HG03196 (cell line): ENCODE measurements around the gene CYP2A7.
"Not testable (repeated sequence)": the region's sequence is repeated elsewhere in the genome, so short reads cannot be mapped to it uniquely, and the experiment has no call there.

Experiments
- ATAC-seq: cut with Tn5 transposase; IDR thresholded peaks from one replicate; pipeline ENCODE4 v1.9.1; 2021; ENCODE audit not compliant: unreplicated experiment

The CYP2A7 gene

GRCh38 chr19:40899964-40900363 is 17.9 kb upstream of the CYP2A7 start:
- not testable (repeated sequence) for ATAC-seq

- ATAC-seq = not testable (repeated sequence)
Measured at GRCh38 chr19:40896843-40897789, 15.1 kb upstream of the CYP2A7 start.

DNA sequence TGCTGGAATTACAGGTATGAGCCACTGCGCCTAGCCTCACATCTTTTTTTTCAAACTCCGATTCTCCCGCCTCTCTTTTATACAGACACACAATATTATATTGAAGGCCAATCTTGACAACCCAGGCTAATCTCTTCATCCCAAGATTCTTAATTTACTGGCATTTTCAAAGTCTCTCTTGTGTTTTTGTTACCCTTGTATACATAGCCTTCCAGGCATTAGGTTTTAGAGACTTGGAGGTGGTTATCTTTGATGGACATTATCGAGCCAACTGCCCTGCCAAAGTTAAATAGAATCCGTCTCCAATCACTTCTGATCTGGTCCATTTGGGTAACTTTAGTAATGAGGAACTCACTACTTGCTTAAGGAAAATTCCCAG is 14.4 kb upstream of the CYP2A7 start:
- ATAC-seq = no peak

DNA sequence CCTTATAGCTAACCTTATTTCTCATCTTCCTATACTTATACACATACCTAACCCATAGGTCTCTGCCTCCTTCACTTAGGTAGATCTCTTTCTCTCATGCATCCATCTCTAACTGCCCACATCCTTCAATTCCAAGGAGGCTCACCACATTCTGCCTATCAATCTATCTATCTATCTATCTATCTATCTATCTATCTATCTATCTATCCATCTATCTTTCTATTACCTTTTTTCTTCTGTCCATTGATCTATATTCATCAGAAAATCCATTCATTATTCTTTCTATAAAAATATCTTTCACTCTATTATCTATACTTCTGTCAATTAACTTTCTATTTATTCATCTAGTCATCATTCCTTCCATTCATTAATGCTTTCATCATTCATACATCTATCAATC is 11.1 kb upstream of the CYP2A7 start:
- no peak for ATAC-seq

DNA sequence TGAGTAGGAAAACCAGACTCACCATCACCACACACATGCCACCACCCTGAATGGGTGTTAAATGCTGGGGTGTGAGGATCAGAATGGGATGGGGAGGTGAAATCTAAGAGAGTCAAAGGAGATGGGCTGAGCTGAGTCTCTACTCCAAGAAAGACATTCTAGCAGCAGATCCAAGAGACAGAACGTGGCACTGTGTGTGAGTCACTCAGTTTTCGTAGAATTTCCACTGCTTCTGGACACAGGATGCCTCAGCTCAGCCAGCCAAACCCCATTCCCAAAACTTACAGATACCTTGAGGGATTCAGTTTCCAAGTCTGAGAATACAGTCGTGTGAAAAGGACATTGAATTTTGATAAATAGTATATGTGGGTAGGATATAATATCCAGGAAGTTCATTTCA is 7.3 kb upstream of the CYP2A7 start:
- ATAC-seq = no peak

DNA sequence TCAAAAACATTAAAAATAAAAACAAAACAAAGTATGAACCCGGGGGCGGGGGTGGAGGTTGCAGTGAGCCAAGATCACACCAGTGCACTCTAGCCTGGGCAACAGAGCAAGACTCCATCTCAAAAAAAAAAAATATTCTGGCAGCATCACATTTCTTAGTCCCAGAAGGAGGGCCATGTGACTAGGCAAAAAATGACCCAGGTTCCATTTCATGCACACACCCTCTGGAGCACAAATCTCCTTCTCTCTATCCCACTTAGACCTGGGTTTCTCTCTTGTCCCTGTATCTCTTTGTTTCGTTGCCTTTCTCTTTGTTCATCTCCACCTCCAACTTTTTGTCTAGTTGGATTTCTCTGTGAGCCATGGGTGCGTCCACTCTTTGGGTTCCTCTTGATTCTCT is 6.2 kb upstream of the CYP2A7 start:
- no peak for ATAC-seq

DNA sequence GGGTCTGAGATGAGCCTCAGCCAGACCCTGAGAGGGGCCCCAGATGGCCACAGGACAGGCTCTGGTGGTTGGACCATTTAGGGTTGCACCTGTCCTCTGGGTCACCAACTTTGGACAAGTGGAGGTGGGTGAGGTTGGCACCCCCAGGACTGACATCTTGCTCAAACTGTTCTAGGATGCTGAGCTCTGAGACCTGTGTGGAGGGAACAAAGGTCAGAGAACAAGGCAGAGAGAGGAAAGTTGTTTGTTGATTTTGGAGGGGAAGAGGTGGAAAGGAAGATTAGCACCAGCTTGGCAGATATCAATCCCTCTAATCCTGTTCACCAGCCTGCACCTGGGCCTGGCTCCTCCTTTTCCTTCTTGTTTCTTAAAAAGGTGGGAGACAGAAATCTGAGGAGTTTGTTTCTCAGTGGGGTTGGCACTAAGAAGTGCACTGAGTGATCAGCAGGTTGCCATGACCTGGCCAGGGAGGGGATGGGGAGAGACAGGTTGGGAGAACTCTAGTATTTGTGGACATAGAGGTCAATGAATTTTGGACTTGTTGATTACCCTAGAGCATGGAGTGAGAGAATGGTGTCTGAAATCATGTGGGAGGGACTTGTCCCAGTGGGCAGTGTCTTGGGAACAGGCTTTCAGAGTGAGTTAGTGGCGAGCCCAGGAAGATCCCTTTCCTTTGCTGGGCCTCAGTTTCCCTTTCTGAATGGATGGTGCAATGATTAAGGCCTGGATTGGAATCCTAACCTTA is 2.3 kb upstream of the CYP2A7 start:
- not testable (repeated sequence) for ATAC-seq

- not testable (repeated sequence) for ATAC-seq
Measured at GRCh38 chr19:40879349-40879748, 2.7 kb downstream of the CYP2A7 start.

DNA sequence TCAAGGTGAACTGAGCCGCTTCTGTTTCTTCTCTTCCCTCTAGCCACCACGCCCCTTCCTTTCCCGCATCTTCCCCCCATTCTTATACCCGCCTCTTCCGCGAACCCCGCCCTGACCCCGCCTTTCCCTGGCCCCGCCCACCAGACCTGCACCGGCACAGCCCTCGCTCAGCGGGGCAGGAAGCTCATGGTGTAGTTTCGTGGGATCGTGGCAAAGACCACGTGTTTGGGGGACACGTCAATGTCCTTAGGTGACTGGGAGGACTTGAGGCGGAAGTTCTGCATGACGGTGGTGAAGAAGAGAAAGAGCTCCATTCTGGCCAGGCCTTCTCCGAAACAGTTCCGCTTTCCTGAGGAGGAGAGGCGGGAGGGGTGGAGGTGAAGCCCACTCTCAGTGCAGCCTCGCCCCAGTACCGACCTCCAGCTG is 6.5 kb downstream of the CYP2A7 start:
- ATAC-seq = not testable (repeated sequence)

- not testable (repeated sequence) for ATAC-seq
Measured at GRCh38 chr19:40874874-40875273, 7.2 kb downstream of the CYP2A7 start.

DNA sequence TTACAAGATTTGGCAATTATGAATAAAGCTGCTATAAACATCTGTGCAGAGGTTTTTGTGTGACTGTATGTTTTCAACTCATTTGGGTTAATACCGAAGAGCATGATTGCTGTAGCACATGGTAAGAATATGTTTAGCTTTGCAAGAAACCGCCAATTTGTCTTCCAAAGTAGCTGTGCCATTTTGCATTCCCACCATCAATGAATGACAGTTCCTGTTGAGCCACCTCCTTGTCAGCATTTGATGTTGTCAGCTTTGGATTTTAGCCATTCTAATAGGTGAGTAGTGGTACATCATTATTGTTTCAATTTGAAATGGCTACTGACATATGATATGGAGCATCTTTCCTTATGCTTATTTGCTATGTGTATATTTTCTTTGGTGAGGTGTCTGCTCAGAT is 8.2 kb downstream of the CYP2A7 start:
- not testable (repeated sequence) for ATAC-seq

- ATAC-seq = no peak
Measured at GRCh38 chr19:40872209-40872608, 9.8 kb downstream of the CYP2A7 start.

- no peak for ATAC-seq
Measured at GRCh38 chr19:40867701-40868100, 14.3 kb downstream of the CYP2A7 start.

- not testable (repeated sequence) for ATAC-seq
Measured at GRCh38 chr19:40864739-40865496, 17.1 kb downstream of the CYP2A7 start.

GRCh38 chr19:40862785-40863184 is 19.2 kb downstream of the CYP2A7 start:
- ATAC-seq = no peak

DNA sequence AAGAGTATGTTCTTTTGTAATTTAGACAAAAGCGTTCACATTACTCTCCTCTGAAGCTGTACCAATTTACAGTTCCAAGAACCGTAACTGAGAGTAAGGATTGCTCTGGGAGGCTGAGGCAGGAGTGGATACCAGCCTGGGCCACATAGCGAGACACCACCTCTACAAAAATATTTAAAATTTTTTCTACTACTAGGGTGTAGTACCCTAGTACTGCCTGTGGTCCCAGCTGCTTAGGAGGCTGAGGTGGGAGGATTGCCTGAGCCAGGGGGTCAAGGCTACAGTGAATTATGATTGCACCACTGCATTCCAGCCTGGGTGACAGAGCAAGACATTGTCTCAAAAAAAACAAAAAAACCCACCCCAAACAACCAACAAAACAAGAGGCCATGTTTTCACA is 19.7 kb downstream of the CYP2A7 start:
- ATAC-seq = no peak

GRCh38 chr19:40858109-40858508 is 23.9 kb downstream of the CYP2A7 start:
- ATAC-seq = no peak

- ATAC-seq = not testable (repeated sequence)
Measured at GRCh38 chr19:40852467-40853152, 29.4 kb downstream of the CYP2A7 start.

- ATAC-seq = not testable (repeated sequence)
Measured at GRCh38 chr19:40850277-40850676, 31.8 kb downstream of the CYP2A7 start, which contains the start of gene CYP2A6. TSS of gene CYP2A6 (minus strand) at chr19:40850447. CDS start at chr19:40850426, 21 bp downstream.

DNA sequence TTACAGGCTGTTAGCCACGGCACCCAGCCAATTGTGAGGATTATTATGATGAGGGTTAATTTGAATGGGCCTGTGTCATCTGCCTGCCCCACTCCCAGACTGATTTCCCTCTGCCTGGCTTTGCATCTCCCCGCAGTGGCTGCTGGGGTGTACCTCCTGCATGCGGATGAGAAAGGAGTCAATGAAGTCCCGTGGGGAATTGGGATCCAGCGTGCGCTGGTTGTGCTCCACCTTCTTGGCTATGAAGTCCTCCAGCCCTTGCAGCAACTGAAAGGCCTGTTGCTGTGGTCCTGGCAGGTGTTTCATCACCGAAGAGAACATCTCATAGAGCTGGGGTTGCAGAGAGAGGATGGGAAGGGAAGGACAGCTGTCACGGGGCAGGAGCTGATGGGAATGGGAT is 35.3 kb downstream of the CYP2A7 start:
- ATAC-seq = not testable (repeated sequence)
